Frontal cortex (tissue), 4 donors: ENCODE measurements around the gene HORMAD2. TPM values are rescaled to one million over a fixed set of nuclear protein-coding genes. Genes with fewer than 3 reads are reported as not detected.

Experiments used
- DNase-seq, 2 donors: peaks; one replicate each; pipeline ENCODE4 v3.0.0; 2012; ENCODE audit warnings: low spot score in 2 of 2
- FAIRE-seq: peaks from 2 replicates; lab custom pipeline; 2012; peaks lifted over from hg19 to GRCh38; lab: Jason Lieb, UNC
- total RNA-seq: library from RNA; depleted of rRNA; stranded (reverse); fragments of >200 nt; gene quantifications from one replicate; pipeline ENCODE4 v1.2.3, GENCODE V29; 2014
- donor health status: control.
- donor health status: control.
- donor health status: control.

Gene HORMAD2
- total RNA-seq, 1 donor from 2014 or later = 0.41 TPM

- FAIRE-seq (no peak), DNase-seq (no peak)
Measured at GRCh38 chr22:30183861-30184278, 103.6 kb downstream of the HORMAD2 start.

- DNase-seq = no peak
- FAIRE-seq = no peak
Measured at GRCh38 chr22:30185129-30185528, 104.9 kb downstream of the HORMAD2 start.

DNA sequence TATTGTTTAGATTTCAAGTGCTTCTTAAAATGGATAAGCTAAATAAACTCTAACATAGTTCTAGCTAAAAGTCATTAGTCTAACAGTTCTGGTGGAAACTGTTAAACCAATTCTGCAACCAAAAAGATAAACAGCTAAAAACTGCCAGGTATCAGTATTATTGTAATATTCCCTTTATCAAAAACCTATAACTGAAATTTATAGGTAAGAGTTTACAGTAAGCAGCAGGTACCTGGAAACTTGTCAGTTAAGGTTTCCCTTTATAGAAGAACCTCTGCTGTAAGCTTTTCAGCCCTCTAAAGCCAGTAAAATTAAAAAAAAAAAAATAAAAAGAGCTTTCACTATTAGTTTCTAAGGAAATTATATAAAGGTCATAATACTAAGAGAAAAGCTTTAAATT, 105.3 kb downstream of the HORMAD2 start:
- FAIRE-seq = no peak

GRCh38 chr22:30186041-30186440, 105.8 kb downstream of the HORMAD2 start:
- FAIRE-seq = no peak
- no peak for DNase-seq

More for the DNA sequence above, 105.3 kb downstream of the HORMAD2 start:
- no peak for DNase-seq

- DNase-seq = no peak
- no peak for FAIRE-seq
Measured at GRCh38 chr22:30186510-30186909, 106.2 kb downstream of the HORMAD2 start.

DNA sequence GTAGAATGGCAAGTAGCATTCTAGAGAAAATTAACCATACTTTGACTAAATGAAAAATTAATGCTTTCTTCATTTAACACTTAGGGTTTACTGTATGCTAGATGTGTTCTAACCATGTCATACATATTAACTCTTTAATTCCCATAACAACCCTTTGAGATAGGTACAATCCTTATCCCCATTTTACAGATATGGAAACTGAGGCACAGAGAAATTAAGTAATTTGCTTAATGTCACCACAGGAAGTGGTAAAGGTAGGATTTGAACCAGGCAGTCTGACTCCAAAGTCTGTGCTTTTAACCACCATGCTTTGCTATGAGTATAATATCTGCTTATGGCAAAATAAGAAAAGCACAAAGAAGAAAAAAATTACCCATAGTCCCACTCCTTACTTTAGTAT, 106.8 kb downstream of the HORMAD2 start:
- DNase-seq (no peak), FAIRE-seq (no peak)

DNA sequence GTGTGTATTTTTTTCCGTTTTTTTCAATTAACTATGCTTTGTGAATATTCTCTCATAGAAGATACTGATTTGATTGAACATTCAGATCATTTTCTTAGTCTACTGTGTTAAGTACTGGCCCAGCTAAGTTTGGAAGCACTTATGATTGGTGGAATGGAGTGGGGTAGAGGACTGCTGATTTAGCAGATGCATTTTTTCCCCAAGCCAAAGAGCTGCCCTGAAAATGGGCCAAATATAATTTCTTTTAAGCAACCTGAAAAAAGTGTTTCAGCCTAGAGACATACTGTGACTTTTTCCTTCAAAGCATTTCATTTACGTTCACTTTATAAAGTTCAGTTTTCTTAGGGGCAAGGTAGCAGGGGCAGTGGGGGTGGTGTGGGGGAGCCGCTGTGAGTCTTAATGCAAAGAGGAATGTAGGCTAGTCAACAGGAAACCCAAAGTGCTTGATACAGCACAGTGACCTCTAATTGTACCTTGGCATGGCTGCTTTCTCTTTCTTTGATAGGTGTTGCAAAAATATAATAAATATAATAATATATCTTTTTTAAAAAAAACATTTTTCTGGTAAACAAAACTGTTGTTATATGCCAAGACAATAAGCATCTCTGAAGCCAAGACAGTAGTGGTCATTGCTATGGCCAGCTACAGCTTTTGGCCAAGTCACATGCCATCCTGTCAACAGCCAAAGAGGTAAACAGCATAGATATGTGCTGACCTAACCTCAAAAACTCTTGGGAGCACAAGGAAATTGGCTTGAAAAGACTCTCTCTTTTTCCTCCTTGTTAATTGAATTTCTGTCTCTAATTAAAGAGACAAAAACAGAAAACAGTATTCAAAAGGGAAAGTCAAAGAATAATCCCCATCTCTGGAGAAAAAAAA, 107.5 kb downstream of the HORMAD2 start:
- FAIRE-seq (no peak), DNase-seq (no peak)

GRCh38 chr22:30188911-30189310, 108.6 kb downstream of the HORMAD2 start:
- no peak for FAIRE-seq
- no peak for DNase-seq

DNA sequence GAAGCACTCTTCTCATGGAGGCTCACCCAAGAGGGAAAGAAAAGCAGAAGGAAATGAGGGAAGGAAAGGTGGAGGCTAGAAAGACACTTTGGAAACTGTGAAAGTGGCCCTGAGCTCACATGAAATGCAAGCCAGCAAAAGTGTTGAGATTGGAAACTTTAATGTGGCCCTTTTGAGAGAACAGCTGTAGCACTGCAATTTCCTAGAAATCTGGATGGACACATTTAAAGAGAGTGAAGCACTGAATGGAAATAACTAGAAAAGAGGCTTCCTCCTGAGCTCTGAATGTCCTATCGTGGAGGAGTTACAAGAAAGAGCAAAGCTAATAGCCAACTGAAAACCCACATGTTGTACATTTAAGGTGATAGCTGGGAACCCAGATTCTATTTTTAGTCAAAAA, 110.3 kb downstream of the HORMAD2 start:
- DNase-seq (no peak), FAIRE-seq (no peak)

GRCh38 chr22:30191040-30191701, 110.9 kb downstream of the HORMAD2 start:
- DNase-seq (no peak), FAIRE-seq (no peak)

DNA sequence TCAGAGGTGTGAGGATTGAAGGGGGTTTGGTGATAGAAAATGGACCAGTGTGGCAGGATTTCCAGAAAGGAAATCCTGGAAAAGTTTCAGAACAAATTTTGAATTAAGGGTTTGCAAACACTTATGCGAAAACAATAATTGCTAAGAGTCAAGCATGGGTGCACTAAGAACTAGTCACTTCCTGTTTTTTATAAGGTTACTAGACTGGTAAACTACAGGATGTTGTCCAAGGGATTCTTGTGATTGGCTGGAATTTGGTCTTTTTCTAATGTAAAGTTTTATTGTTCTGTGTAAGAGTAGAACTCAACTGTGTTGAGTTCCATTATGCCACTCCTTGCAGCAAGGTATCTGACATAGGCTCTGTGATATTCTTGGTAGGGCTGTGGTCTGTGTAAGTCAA, 112.2 kb downstream of the HORMAD2 start:
- FAIRE-seq (no peak), DNase-seq (no peak)

DNA sequence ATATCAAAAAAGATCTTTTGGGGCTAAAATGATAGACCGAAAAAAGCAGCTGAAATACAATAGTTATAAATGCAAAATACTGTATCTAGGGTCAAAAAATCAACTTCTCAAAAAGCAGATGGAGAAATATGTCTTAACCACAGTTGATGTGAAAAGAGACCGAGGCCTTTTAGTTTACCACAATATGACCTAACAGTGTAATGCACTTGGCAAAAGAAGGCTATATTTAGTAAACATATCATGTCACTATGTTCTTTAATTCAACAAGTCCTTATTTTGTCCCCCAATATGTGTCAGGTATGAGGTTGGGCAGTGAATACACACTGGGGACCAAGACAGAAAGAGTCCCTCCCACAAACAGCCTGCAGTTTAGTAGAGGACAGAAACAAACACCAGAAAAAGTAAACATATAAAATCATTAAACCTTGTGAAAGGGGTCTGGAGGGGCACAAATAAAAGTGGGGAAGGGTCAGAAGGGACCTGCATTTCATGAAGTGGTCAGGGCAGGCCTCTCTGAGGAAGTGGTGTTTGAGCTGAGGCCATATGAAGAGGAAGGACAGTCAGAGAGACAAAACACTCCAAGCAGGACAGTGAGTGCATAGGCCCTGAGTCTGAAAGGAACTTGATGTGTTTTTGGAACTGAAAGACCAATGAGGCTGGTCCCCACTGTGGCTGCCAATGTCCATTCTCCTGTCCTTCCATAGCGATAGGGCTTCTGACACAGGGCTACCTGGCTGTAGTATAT, 112.9 kb downstream of the HORMAD2 start:
- DNase-seq (no peak), FAIRE-seq (no peak)

DNA sequence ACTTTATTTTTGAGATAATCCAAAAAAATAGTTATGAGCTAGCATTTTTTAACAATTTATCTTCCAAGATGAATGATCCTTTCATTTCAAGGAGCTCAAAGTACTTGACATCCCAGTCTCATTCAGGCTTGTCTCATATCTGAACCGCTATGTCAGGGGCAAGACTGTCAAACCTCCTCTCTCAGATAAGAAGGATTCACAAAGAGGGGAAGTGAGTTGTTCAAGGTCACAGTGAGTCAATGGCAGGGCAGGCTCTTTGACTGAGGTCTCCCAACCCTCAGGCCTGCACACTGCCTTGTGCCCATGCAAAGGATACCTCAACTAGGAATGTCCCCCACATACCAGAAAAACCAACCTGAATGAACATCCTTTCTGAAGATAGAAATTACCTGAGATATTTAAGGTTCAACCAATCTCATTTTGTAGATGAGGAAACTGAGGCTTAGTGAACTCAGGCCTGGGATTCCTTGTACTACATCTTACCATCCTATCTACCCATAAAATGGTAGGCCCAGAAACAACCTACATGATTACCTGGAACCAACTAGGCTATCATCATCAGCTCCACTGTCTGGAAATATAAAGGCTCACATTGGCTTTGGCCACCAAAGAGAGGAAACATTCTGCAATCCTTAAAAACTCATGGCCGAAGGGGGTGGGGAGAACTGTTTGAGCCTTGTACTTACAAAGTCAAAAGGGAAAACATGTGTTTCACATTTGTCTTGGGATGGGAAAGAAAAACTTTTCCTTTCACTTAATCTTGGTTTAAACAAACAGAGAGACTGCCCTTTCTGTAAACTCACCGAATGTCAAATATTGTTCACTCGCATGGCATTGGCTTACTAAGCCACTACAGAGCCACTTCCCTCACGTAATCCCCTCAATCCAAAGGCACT, 115.2 kb downstream of the HORMAD2 start:
- DNase-seq (no peak), FAIRE-seq (no peak)

GRCh38 chr22:30196141-30196879, 116.0 kb downstream of the HORMAD2 start:
- DNase-seq = no peak
- FAIRE-seq = no peak

DNA sequence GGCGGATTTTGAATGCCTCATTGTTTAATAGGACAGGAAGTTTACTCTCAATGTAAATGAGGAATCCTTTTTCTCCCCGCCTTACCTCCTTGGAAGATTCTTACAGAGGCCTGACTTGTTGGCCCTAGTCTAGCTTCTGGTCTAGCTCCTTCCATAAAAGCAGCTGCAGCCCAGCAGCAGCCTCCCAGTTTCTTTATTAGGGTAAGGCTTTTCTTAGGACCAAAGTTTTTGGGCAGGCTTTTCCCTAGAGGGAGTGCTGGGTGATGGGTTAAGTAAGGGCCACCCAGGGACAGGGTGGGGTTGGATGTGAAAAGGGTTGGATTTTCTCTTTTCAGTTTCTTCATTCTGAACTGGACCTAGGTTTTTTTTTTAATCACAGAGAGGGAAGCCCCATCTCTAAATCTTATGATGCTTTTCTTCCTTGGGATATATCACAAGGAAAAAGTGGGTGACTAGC, 116.6 kb downstream of the HORMAD2 start:
- FAIRE-seq (no peak), DNase-seq (no peak)

- DNase-seq (no peak), FAIRE-seq (no peak)
Measured at GRCh38 chr22:30197389-30197788, 117.1 kb downstream of the HORMAD2 start.

- FAIRE-seq = no peak
Measured at GRCh38 chr22:30198152-30198825, 118.0 kb downstream of the HORMAD2 start.

DNA sequence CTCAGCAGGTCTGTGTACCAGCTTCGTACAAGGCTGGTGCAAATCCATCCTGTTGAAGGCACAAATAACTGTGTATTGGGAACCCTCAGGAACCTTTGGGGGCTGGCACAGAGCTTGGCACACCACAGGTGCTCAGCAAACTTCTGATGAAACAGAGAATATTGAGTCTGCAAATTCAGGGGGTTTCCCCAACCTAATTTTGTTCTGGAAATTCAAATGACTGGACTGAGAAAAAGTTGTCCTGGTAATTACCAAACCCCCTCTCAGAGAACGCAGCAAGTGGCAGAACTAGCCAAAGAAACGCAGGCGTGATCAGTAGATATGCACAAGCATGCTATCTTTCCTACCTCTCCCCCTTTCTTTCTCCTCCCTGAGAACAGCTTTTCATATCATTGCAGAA, 118.7 kb downstream of the HORMAD2 start:
- no peak for DNase-seq
- FAIRE-seq = no peak

More at GRCh38 chr22:30198152-30198825, 118.0 kb downstream of the HORMAD2 start:
- no peak for DNase-seq
